Astrocyte (in vitro differentiated cells and primary cell): ENCODE data around the gene RALB.

ENCODE experiments used
- EZH2 ChIP-seq: IDR thresholded peaks from 2 replicates; pipeline ENCODE4 v1.6.1; 2012; ENCODE audit warnings: mild to moderate bottlenecking, low read length, inconsistent platforms; ENCODE audit not compliant: insufficient read depth
- TF ChIP-seq, protein P1 (sequence below): IDR thresholded peaks from 2 replicates; pipeline ENCODE4 v1.5.1; 2011; ENCODE audit warnings: low read depth, mild to moderate bottlenecking, inconsistent platforms, low read length, moderate library complexity; ENCODE audit not compliant: insufficient read depth

DNA sequence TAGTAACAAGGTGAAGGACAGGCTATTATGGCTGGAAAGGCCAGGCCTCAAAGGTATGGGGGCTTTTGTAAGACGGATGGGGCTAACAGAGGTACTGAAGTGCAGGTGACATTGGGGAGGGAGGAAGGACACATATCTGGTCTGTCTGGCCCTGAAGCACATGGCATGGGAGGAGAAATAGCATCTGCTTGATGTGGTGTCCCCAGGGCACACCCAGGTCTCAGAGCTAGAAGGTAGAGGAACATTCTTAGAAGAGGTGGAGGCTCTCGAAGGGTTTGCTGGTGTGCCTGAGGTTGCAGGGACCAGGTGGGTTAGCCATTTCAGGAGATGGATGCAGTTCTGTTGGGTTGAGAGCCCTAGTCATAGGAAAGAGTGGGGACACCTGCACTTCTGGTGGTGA lies 9.5 kb downstream of the RALB start:
- TF ChIP-seq, protein P1, sequence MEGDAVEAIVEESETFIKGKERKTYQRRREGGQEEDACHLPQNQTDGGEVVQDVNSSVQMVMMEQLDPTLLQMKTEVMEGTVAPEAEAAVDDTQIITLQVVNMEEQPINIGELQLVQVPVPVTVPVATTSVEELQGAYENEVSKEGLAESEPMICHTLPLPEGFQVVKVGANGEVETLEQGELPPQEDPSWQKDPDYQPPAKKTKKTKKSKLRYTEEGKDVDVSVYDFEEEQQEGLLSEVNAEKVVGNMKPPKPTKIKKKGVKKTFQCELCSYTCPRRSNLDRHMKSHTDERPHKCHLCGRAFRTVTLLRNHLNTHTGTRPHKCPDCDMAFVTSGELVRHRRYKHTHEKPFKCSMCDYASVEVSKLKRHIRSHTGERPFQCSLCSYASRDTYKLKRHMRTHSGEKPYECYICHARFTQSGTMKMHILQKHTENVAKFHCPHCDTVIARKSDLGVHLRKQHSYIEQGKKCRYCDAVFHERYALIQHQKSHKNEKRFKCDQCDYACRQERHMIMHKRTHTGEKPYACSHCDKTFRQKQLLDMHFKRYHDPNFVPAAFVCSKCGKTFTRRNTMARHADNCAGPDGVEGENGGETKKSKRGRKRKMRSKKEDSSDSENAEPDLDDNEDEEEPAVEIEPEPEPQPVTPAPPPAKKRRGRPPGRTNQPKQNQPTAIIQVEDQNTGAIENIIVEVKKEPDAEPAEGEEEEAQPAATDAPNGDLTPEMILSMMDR: no peak
- TF ChIP-seq EZH2: no peak
